ENCODE measurements around the gene PAQR8.
"Not testable (repeated sequence)": the region's sequence is repeated elsewhere in the genome, so short reads cannot be mapped to it uniquely, and the experiment has no call there.

Gene PAQR8

GRCh38 chr6:52410979-52411378, 49.0 kb downstream of the PAQR8 start:
- DNase-seq (ENCODE audit: low read depth in 2 of 2): no peak

DNA sequence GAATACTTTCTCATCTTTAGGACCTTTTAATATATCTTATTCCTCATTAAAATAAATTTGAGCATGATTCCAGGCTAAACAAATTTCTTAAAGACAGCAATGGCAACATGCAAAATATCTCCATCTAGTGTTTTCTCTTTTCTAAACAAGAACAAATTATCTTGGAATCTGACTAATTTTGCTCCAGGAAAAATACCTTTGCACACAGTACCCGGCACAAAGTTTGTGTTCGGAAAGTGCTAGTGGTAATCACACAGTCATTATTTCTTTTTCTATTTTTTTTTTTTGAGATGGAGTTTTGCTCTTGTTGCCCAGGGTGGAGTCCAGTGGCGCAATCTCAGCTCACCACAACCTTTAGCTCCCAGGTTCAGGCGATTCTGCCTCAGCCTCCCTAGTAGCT, 50.0 kb downstream of the PAQR8 start:
- DNase-seq (ENCODE audit: low read depth in 2 of 2): no peak

DNA sequence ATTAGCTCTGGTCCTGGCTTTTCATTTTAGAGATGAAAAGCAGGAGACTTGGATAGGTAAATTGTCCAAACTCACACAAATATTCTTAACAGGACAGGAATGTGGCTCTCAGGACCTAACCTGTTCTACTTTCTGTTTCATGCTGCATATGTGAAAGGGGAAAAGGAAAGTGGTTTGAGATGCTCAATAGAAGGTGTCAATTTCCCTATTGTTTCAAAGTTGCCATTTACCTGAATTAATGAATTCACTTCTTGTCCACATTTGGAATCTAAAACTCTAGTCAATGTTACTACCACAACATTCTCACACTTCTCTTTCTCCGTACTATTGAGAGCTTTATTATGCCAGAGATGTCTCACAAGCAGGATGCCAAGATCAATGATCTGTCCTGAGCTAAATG, 53.4 kb downstream of the PAQR8 start:
- no peak for DNase-seq (ENCODE audit: low read depth in 2 of 2)

DNA sequence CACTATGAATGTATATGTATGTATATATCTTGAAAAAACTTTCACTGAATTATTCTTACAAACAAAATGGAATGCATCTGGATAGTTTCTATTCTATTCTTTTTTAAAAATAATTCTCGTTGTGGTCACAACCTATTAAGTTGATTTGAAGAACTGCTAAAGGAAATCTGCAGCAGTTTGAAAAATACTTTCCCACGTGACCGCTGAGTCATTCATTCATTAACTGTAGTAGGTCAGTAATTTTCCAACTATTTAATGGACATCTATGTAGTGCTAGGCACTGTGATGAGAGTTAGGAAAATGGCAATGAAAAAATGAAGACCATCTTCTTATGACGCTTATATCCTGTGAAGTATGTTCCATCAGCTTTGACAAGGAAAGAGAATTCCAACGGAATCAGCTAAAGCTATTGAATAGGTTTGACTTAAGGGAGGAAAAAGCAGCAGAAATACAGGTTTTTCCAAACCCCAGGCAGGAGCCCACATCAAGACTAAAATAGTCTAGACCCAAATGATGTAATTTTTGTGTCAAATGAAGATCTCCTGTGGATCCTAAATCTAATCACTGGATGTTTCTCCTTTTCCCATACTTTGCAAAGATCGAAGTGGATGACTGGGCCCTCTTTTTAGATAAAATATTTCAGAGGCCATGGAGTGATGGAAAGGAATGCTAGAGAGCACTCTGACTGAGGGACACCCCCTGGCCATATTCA, 54.1 kb downstream of the PAQR8 start:
- DNase-seq (ENCODE audit: low read depth in 2 of 2): no peak

GRCh38 chr6:52416629-52417151, 54.7 kb downstream of the PAQR8 start:
- no peak for DNase-seq (ENCODE audit: low read depth in 2 of 2)

DNA sequence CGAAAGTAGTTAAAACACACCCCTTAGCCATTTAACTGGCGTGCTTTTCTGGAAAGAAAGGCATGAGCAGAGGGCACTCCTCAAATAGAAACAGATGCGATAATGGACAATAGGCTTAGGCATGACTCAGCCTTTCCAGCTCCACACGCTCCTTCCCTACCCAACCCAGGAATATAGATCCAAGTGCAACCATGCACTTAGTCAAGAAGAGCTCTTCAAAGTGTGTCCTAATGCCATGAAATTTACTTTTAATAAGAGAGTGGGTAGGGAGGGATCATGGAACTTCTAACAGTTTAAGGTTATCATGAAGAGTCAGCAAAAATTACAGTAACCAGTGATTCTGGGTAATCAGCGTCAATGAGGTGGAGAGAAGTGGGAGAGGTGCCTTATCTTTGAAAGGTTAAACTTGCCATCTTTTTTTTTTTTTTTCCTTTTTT, 55.7 kb downstream of the PAQR8 start:
- no peak for DNase-seq (ENCODE audit: low read depth in 2 of 2)

GRCh38 chr6:52418606-52419005, 56.7 kb downstream of the PAQR8 start:
- DNase-seq (ENCODE audit: low read depth in 2 of 2): no peak

- DNase-seq (ENCODE audit: low read depth in 2 of 2): peak; percentile 96
Observed at GRCh38 chr6:52419809-52420667, 58.1 kb downstream of the PAQR8 start, which contains the start of gene EFHC1. TSS of gene EFHC1 (plus strand) at chr6:52420342. CDS start at chr6:52420411, 69 bp downstream.

GRCh38 chr6:52420668-52421358, 58.9 kb downstream of the PAQR8 start:
- DNase-seq (ENCODE audit: low read depth in 2 of 2): no peak

DNA sequence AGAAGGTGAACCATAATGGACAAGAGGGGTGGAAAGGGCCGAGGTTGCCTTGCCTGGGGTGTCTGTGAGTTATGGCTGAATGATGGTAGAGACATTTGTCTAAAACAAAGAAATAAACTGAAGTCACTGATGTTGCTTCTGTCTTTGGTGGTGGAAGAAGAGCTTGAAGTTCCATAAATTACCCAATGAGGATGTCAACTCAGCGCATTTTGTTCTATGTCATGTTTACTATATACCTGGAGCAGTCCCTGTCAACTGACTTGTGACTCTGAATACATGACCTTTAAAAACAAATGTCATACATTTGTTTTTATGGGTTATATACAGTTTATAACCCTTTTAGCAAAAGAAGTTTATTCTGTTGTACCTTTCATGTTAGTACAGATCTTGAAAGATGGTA, 60.2 kb downstream of the PAQR8 start:
- DNase-seq (ENCODE audit: low read depth in 2 of 2): no peak

GRCh38 chr6:52423448-52423847, 61.5 kb downstream of the PAQR8 start:
- DNase-seq (ENCODE audit: low read depth in 2 of 2): no peak

DNA sequence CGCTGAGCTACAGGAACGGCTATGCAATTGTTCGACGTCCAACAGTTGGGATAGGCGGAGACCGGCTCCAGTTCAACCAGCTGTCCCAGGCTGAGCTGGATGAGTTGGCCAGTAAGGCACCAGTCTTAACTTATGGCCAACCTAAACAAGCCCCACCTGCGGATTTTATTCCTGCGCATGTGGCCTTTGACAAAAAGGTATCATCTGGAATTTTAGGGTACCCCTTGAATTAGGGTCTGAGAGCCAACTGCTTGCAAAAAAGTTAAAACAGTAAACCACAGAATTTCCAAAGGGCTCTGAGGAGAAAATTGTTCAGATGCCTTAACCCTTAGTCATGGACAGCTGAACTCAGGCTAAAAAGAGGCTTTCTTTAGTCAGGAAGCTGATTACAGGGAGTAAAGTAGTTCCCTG, 62.0 kb downstream of the PAQR8 start:
- DNase-seq (ENCODE audit: low read depth in 2 of 2): no peak

- DNase-seq (ENCODE audit: low read depth in 2 of 2): no peak
Observed at GRCh38 chr6:52424513-52424912, 62.6 kb downstream of the PAQR8 start.

DNA sequence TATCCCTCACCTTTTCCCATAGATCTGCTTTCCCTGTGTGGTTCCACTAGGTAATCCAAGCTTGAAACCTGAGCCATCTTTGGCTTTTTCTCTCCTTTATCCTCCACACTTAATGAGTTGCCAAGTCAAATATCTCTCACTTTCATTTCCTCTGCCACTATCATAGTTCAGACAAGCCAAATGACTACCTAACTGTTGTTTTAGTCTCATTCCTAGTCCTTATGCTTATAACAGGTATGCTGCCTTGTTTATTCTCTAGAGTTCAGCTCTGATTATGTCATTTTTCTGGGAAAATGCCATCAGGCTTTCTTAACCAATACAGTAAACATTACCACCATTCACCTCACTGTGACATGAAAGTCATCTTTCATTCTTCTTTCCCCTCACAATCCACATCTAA, 64.7 kb downstream of the PAQR8 start:
- DNase-seq (ENCODE audit: low read depth in 2 of 2): no peak

DNA sequence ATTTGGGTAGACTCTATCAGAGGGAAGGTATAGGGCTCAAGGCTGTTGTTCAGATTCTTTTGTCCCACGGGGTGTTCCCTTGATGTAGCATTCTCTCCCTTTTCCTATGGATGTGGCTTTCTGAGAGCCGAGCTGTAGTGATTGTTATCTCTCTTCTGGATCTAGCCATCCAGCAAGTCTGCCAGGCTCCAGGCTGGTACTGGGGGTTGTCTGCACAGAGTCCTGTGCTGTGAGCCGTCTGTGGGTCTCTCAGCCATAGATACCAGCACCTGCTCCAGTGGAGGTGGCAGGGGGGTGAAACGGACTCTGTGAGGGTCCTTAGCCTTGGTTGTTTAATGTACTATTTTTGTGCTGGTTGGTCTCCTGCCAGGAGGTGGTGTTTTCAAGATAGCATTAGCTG, 71.3 kb downstream of the PAQR8 start:
- not testable (repeated sequence) for DNase-seq (ENCODE audit: low read depth in 2 of 2)

DNA sequence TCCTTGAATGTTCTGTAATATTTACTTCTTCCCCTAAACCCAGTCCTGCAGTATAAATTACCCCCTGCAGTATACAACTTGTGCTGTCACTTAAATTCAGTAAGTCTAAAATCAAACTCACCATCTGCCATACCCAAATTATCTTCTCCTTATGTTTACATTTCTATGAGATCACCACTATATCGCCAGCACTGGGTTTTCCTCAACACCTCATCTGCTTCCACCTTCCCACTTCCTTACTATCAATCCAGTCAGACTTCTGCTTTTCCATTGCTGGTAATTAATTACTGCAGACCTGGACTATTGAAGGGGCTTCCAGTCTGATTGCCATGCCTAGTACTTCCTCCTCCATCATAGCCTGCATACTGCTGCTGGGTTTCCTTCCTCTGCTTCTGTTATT, 73.4 kb downstream of the PAQR8 start:
- DNase-seq (ENCODE audit: low read depth in 2 of 2): no peak

DNA sequence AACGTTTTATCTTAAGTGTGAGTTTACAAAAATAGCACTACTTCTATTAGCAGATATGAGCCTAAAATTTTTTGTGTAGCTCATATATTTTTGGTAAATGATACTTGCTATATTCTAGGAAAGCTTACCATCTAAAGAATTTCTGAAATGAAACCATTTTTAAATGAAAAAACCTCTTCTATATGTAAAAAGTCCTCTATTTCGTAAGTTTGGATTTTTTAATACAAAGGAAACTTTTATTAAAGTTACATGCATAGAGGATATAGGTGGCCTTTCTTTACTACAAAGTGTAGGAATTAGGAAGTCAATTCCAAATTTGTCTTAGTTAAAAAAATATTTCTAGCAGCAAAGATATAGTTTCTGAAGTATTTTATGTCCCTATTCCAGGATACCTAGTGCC, 77.0 kb downstream of the PAQR8 start:
- DNase-seq (ENCODE audit: low read depth in 2 of 2): no peak

DNA sequence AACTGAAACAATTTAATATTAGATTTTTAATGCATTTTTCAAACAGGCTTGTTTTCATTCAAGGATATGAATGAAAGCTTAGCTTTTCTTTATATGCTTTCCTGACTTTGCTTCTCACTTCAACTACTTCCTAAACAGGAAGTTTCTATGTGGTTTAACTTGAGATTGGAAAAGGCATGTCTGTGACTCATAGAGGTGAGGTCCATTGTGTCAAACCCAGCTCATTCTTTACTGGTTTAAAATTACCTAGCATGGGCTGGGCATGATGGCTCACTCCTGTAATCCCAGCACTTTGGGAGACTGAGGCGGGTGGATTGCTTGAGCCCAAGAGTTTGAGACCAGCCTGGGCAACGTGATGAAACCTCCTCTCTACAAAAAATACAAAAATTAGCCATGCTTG, 92.6 kb downstream of the PAQR8 start:
- no peak for DNase-seq (ENCODE audit: low read depth in 2 of 2)

DNA sequence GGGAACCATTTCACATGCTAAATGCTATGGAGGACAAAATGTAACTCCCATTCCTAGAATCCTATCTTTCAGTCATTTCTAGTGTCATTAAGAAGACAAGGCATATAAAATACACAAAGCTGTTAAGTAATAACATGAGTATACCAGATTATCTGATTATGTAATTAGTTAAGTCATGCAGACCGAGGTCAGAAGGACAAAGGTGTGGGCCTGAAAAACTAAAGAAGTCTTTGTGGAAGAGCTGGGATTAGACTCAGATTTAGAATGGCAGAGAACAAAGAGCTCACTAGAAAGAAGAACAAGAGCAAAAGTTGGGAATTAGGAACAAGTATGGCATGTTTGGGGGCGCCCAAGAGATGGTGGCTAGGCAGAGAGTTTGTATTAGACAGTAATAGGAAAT, 95.1 kb downstream of the PAQR8 start:
- DNase-seq (ENCODE audit: low read depth in 2 of 2): no peak

All from stimulated activated CD8-positive, alpha-beta memory T cell treated with anti-CD3 and anti-CD28 coated beads, Interleukin-7, amount 100 ng/mL, for 1 hour (primary cell).